HG03025 (cell line): Measurements from ENCODE around the gene HLA-DPB1.
"Not testable (repeated sequence)": the region's sequence is repeated elsewhere in the genome, so short reads cannot be mapped to it uniquely, and the experiment has no call there.

ENCODE experiments used
- ATAC-seq: cut with Tn5 transposase; IDR thresholded peaks from one replicate; pipeline ENCODE4 v1.9.1; 2021; ENCODE audit warnings: mild to moderate bottlenecking, moderate library complexity; ENCODE audit not compliant: unreplicated experiment, low FRiP score

Gene HLA-DPB1

GRCh38 chr6:33075568-33076405 is at the start of gene HLA-DPB1:
Gene HLA-DPB1 (plus strand): TSS chr6:33075990. CDS start chr6:33076042, 52 bp downstream.
- peak; percentile 74 for ATAC-seq

- ATAC-seq, result no peak
Observed at GRCh38 chr6:33028220-33028849, 47.5 kb upstream of the HLA-DPB1 start.

GRCh38 chr6:33029328-33030184 is 46.2 kb upstream of the HLA-DPB1 start:
- ATAC-seq, result peak; percentile 71

- ATAC-seq, result no peak
Observed at GRCh38 chr6:33030245-33030644, 45.5 kb upstream of the HLA-DPB1 start.

- no peak for ATAC-seq
Observed at GRCh38 chr6:33034554-33034953, 41.2 kb upstream of the HLA-DPB1 start.

GRCh38 chr6:33036535-33036934 is 39.3 kb upstream of the HLA-DPB1 start:
- no peak for ATAC-seq

- no peak for ATAC-seq
Observed at GRCh38 chr6:33040157-33040556, 35.6 kb upstream of the HLA-DPB1 start.

- ATAC-seq, result no peak
Observed at GRCh38 chr6:33049323-33050013, 26.3 kb upstream of the HLA-DPB1 start.

- no peak for ATAC-seq
Observed at GRCh38 chr6:33050014-33050810, 25.6 kb upstream of the HLA-DPB1 start.

- ATAC-seq, result no peak
Observed at GRCh38 chr6:33052627-33053026, 23.2 kb upstream of the HLA-DPB1 start.

- no peak for ATAC-seq
Observed at GRCh38 chr6:33053230-33053629, 22.6 kb upstream of the HLA-DPB1 start.

GRCh38 chr6:33057222-33058150 is 18.3 kb upstream of the HLA-DPB1 start:
- no peak for ATAC-seq

GRCh38 chr6:33061987-33062386 is 13.8 kb upstream of the HLA-DPB1 start:
- ATAC-seq, result no peak

- ATAC-seq, result not testable (repeated sequence)
Observed at GRCh38 chr6:33063435-33063834, 12.4 kb upstream of the HLA-DPB1 start.

- ATAC-seq, result no peak
Observed at GRCh38 chr6:33064723-33065122, 11.1 kb upstream of the HLA-DPB1 start.

GRCh38 chr6:33065312-33065711 is 10.5 kb upstream of the HLA-DPB1 start:
- ATAC-seq, result no peak

GRCh38 chr6:33066917-33067521 is 8.8 kb upstream of the HLA-DPB1 start:
- no peak for ATAC-seq
